Neural progenitor cell (in vitro differentiated cells): ENCODE data around the gene MAP3K19.

Experiments
- EZH2 ChIP-seq: fragments of 200-600 bp; sonication (generic); IDR thresholded peaks from 2 replicates; pipeline ENCODE4 v1.6.1; 2017; ENCODE audit warnings: antibody characterized with exemption, mild to moderate bottlenecking, moderate library complexity
- EZH2phosphoT487 ChIP-seq: fragments of 200-600 bp; sonication (generic); IDR thresholded peaks from 2 replicates; pipeline ENCODE4 v1.6.1; 2017; ENCODE audit warnings: antibody characterized with exemption
- TF ChIP-seq, protein P1 (sequence below): fragments of 200-600 bp; sonication (generic); IDR thresholded peaks from 2 replicates; pipeline ENCODE4 v1.5.1; 2017; ENCODE audit warnings: antibody characterized with exemption, mild to moderate bottlenecking

DNA sequence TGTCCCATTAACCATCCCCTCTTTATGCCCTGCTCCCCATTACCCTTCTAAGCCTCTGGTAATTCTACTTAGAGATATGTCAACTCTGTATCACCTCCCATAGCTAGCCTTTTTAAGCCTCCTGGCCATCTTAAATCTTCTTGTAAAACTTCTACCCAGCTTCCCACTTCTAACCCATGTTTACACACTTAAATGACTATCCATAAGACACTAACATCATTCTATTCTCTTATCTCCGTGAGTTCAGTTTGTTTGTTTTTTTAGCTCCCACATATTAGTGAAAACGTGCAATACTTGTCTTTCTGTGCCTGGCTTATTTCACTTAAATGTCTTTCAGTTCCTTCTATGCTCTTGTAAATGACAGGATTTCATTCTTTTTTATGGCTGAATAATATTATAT lies 47.3 kb upstream of the MAP3K19 start:
- TF ChIP-seq, protein P1, sequence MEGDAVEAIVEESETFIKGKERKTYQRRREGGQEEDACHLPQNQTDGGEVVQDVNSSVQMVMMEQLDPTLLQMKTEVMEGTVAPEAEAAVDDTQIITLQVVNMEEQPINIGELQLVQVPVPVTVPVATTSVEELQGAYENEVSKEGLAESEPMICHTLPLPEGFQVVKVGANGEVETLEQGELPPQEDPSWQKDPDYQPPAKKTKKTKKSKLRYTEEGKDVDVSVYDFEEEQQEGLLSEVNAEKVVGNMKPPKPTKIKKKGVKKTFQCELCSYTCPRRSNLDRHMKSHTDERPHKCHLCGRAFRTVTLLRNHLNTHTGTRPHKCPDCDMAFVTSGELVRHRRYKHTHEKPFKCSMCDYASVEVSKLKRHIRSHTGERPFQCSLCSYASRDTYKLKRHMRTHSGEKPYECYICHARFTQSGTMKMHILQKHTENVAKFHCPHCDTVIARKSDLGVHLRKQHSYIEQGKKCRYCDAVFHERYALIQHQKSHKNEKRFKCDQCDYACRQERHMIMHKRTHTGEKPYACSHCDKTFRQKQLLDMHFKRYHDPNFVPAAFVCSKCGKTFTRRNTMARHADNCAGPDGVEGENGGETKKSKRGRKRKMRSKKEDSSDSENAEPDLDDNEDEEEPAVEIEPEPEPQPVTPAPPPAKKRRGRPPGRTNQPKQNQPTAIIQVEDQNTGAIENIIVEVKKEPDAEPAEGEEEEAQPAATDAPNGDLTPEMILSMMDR, result no peak
- TF ChIP-seq EZH2 (no peak), EZH2phosphoT487 (no peak)
